ENCODE measurements around the gene GRIK5. TPM values are rescaled to one million over a fixed set of nuclear protein-coding genes. Genes with fewer than 3 reads are reported as not detected.

The GRIK5 gene
- polyA plus RNA-seq, 3 donors: 0.51 to 1.2 (median 0.79) TPM

GRCh38 chr19:41951686-41952172 lies 118.3 kb downstream of the GRIK5 start:
- 2 to 5% (median 4%) methylated on average over 11 to 12 of the region's 12 CpGs for WGBS, 3 donors

More at GRCh38 chr19:41951686-41952172, 118.3 kb downstream of the GRIK5 start:
- H3K27ac ChIP-seq (ENCODE audit: low read depth, low read length): no peak overlapping the region

Other genes with a start within 250 kb of the GRIK5 start
- gene LYPD4, start 225.5 kb downstream of the GRIK5 start, polyA plus RNA-seq: not detected
- not detected for gene DMRTC2, start 225.2 kb downstream of the GRIK5 start, polyA plus RNA-seq
- gene RPS19, start 210.0 kb downstream of the GRIK5 start, polyA plus RNA-seq: 1,000 to 10,000 TPM; 1,592 to 2,502 (median 1,675) TPM
- 1 to 10 TPM in 2 of 3 donors, not detected in 1; 1.8 to 3.0 TPM for gene CD79A, start 192.9 kb downstream of the GRIK5 start, polyA plus RNA-seq
- 100 to 1,000 TPM in 1 of 3 donors, 10 to 100 TPM in 2; 39.4 to 131 (median 89.0) TPM for gene ARHGEF1, start 187.0 kb downstream of the GRIK5 start, polyA plus RNA-seq
- under 1 TPM in 2 of 3 donors, not detected in 1; 0.12 to 0.24 TPM for gene ERFL, start 141.8 kb downstream of the GRIK5 start, polyA plus RNA-seq
- 100 to 1,000 TPM; 131 to 208 (median 149) TPM for gene RABAC1, start 110.9 kb downstream of the GRIK5 start, polyA plus RNA-seq
- gene ATP1A3, start 76.0 kb downstream of the GRIK5 start, polyA plus RNA-seq: under 1 TPM in 2 of 3 donors, not detected in 1; 0.21 to 0.34 TPM
- gene ZNF574, start 6.0 kb upstream of the GRIK5 start, polyA plus RNA-seq: 1 to 10 TPM; 4.2 to 8.0 (median 5.3) TPM
- gene POU2F2, start 62.2 kb upstream of the GRIK5 start, polyA plus RNA-seq: 1 to 10 TPM in 1 of 3 donors, under 1 TPM in 2; 0.67 to 1.2 (median 0.83) TPM
- gene DEDD2, start 147.5 kb upstream of the GRIK5 start, polyA plus RNA-seq: 10 to 100 TPM; 14.1 to 17.9 (median 15.7) TPM
- gene ZNF526, start 150.1 kb upstream of the GRIK5 start, polyA plus RNA-seq: 1 to 10 TPM; 2.9 to 3.4 (median 2.9) TPM
- gene GSK3A, start 172.4 kb upstream of the GRIK5 start, polyA plus RNA-seq: 10 to 100 TPM; 20.9 to 53.8 (median 37.3) TPM
- gene ERF, start 184.9 kb upstream of the GRIK5 start, polyA plus RNA-seq: 10 to 100 TPM; 16.5 to 64.6 (median 33.4) TPM
- gene CIC, start 199.0 kb upstream of the GRIK5 start, polyA plus RNA-seq: 10 to 100 TPM; 18.7 to 49.1 (median 33.3) TPM
- gene PRR19, start 231.9 kb upstream of the GRIK5 start, polyA plus RNA-seq: under 1 TPM; 0.26 to 0.67 (median 0.34) TPM
- 10 to 100 TPM in 2 of 3 donors, 1 to 10 TPM in 1; 7.7 to 17.3 (median 11.2) TPM for gene PAFAH1B3, start 232.4 kb upstream of the GRIK5 start, polyA plus RNA-seq
- 1 to 10 TPM in 1 of 3 donors, under 1 TPM in 1, not detected in 1; 0.10 to 1.4 TPM for gene TMEM145, start 243.1 kb upstream of the GRIK5 start, polyA plus RNA-seq

All from adipose tissue (tissue), 3 donors.